Adrenal gland (tissue), 9 donors: ENCODE measurements around the gene SMIM45.

Source experiments
- DNase-seq, 7 donors: peaks; one replicate each; pipeline ENCODE4 v3.0.0-alpha.2; 2019 to 2020
- H3K27ac ChIP-seq, 5 donors: fragments of 200-600 bp; sonication (generic) in 4 of 5; 1 replicate in 3 of 5; 2 replicates in 2 of 5; pipeline versions ENCODE4 v1.5.1 to v1.8.0; 2016 to 2020; ENCODE audit warnings: mild to moderate bottlenecking in 1 of 5
- H3K27me3 ChIP-seq: fragments of 200-600 bp; 2 replicates; pipeline ENCODE4 v1.8.0; 2021
- H3K36me3 ChIP-seq, 2 donors: fragments of 200-600 bp; replicated peaks in 1 of 2; 1 replicate in 1 of 2; 2 replicates in 1 of 2; pipeline versions ENCODE4 v1.5.1 to v1.8.0; 2018 to 2022
- H3K4me1 ChIP-seq, 2 donors: fragments of 200-600 bp; replicated peaks in 1 of 2; 1 replicate in 1 of 2; 2 replicates in 1 of 2; pipeline versions ENCODE4 v1.5.1 to v1.8.0; 2018 to 2021
- H3K4me3 ChIP-seq, 4 donors: fragments of 200-600 bp; sonication (generic) in 3 of 4; one replicate each; pipeline ENCODE4 v1.5.1; 2016 to 2018
- H3K9me3 ChIP-seq, 3 donors: fragments of 200-600 bp; sonication (generic) in 1 of 3; replicated peaks in 1 of 3; 1 replicate in 2 of 3; 2 replicates in 1 of 3; pipeline versions ENCODE4 v1.5.1 to v1.8.0; 2016 to 2021
- CTCF ChIP-seq, 6 experiments: fragments of 450-650 bp in 4 of 6; fragments of 200-600 bp in 2 of 6; sonication (generic) in 1 of 6; IDR thresholded peaks; 1 replicate in 5 of 6; 2 replicates in 1 of 6; pipeline versions ENCODE4 v1.5.1 to v1.8.0; 2016 to 2021; ENCODE audit warnings: antibody characterized with exemption in 6 of 6, mild to moderate bottlenecking in 2 of 6, moderate library complexity in 1 of 6
- POLR2A ChIP-seq, 2 donors: fragments of 450-650 bp; IDR thresholded peaks; one replicate each; pipeline ENCODE4 v1.6.1; 2017; ENCODE audit warnings: antibody characterized with exemption in 2 of 2, mild to moderate bottlenecking in 2 of 2, moderate library complexity in 1 of 2
- WGBS, 4 donors: extraction: QIAGEN DNeasy Blood & Tissue Kit in 2 of 4; methylation state at CpG; one replicate each; pipeline versions ENCODE4 v1.1.5 to v1.1.7; 2013 to 2017; 5-methylcytosine and 5-hydroxymethylcytosine counted together
- intact Hi-C, 2 donors: fragments of 100-400 bp; cut with DNase I; formaldehyde crosslinking; loops; one replicate each; pipeline versions ENCODE4 v1.14.1 to v1.15.0; 2022 to 2023
- donor health status: healthy with polysubstance abuse.
- donor health status: Bipolar disorder and iron deficiency.
- donor health status: DM: yes; HTN: yes; CAD: no.
- donor health status: DM: no; HTN: no; CAD: no.
- donor health status: DM: no; HTN: no; CAD: no.

Gene SMIM45

GRCh38 chr22:41923595-41924276 is 28.2 kb upstream of the SMIM45 start:
- Histone ChIP-seq H3K27ac (no peak overlapping the region), H3K4me1 (peaks cover 13 to 28% of the 10 kb centered on the region in 2 donors), H3K9me3 (no peaks in the 10 kb centered on the region), H3K36me3 (no peaks in the 10 kb centered on the region), H3K27me3 (no peaks in the 10 kb centered on the region), H3K4me3 (no peak overlapping the region)
- 92 to 98% (median 94%) methylated on average over 12 to 14 of the region's 14 CpGs for WGBS, 4 donors
- intact Hi-C loops = no loop called here
- no peak for DNase-seq
- TF ChIP-seq CTCF (IDR thresholded peaks at IDR 0.05) (no peak), POLR2A (IDR thresholded peaks at IDR 0.05) (no peak)

GRCh38 chr22:41925783-41926460 is 26.0 kb upstream of the SMIM45 start:
- DNase-seq = peak; percentile 69 to 86 (median 81)
- intact Hi-C loops = no loop called here

GRCh38 chr22:41927813-41928212 is 24.1 kb upstream of the SMIM45 start:
- intact Hi-C loops = no loop called here
- H3K4me3 ChIP-seq = no peak overlapping the region

More at GRCh38 chr22:41925783-41926460, 26.0 kb upstream of the SMIM45 start:
- Histone ChIP-seq H3K27ac (peak overlapping the region in 1 of 5 donors; percentile 45), H3K4me1 (peaks cover 4 to 6% of the 10 kb centered on the region in 2 donors), H3K4me3 (peak overlapping the region in 2 of 4 donors; percentile 16 to 57), H3K9me3 (no peaks in the 10 kb centered on the region), H3K36me3 (no peaks in the 10 kb centered on the region), H3K27me3 (no peaks in the 10 kb centered on the region)
- peak in 1 of 2 donors; percentile 19 for TF ChIP-seq POLR2A (IDR thresholded peaks at IDR 0.05)
- TF ChIP-seq CTCF (IDR thresholded peaks at IDR 0.05) = peak; percentile 12 to 83 (median 46)
- 8 to 20% (median 13%) methylated on average over 7 to 45 of the region's 48 CpGs for WGBS, 4 donors

GRCh38 chr22:41928593-41929417 is 23.1 kb upstream of the SMIM45 start:
- no peaks in the 10 kb centered on the region for H3K36me3 ChIP-seq
- no peaks in the 10 kb centered on the region for H3K9me3 ChIP-seq
- H3K4me1 ChIP-seq = peaks cover 4 to 5% of the 10 kb centered on the region in 2 donors
- no peak for DNase-seq
- H3K27ac ChIP-seq = no peak overlapping the region
- TF ChIP-seq CTCF (IDR thresholded peaks at IDR 0.05) (no peak), POLR2A (IDR thresholded peaks at IDR 0.05) (no peak)
- no peak overlapping the region for H3K4me3 ChIP-seq
- intact Hi-C loops = no loop called here
- no peaks in the 10 kb centered on the region for H3K27me3 ChIP-seq
- 80 to 90% (median 86%) methylated on average over 4 to 14 of the region's 14 CpGs for whole genome bisulfite sequencing, 4 donors

More at GRCh38 chr22:41927813-41928212, 24.1 kb upstream of the SMIM45 start:
- no peaks in the 10 kb centered on the region for H3K9me3 ChIP-seq
- WGBS, 4 donors = 82 to 89% (median 84%) methylated on average over 6 of the region's 6 CpGs
- H3K27ac ChIP-seq = no peak overlapping the region
- H3K4me1 ChIP-seq = peaks cover 4 to 5% of the 10 kb centered on the region in 2 donors
- no peak for DNase-seq
- no peaks in the 10 kb centered on the region for H3K36me3 ChIP-seq
- no peak for TF ChIP-seq POLR2A (IDR thresholded peaks at IDR 0.05)
- no peaks in the 10 kb centered on the region for H3K27me3 ChIP-seq
